ENCODE measurements around the gene MEF2A.

Gene MEF2A

GRCh38 chr15:99564221-99565048, 1.3 kb upstream of the MEF2A start:
- peak; percentile 84 to 90 for DNase-seq

- DNase-seq, result no peak
Observed at GRCh38 chr15:99565049-99565298, 810 bp upstream of the MEF2A start.

GRCh38 chr15:99566157-99566897, 543 bp downstream of the MEF2A start:
- DNase-seq, result peak; percentile 45 to 58

GRCh38 chr15:99568625-99569352, 3.0 kb downstream of the MEF2A start:
- peak; percentile 16 to 22 for DNase-seq

- DNase-seq, result no peak
Observed at GRCh38 chr15:99571299-99571698, 5.5 kb downstream of the MEF2A start.

- DNase-seq, result no peak
Observed at GRCh38 chr15:99574048-99574447, 8.3 kb downstream of the MEF2A start.

GRCh38 chr15:99574502-99574901, 8.7 kb downstream of the MEF2A start:
- no peak for DNase-seq

- no peak for DNase-seq
Observed at GRCh38 chr15:99578809-99579208, 13.0 kb downstream of the MEF2A start.

GRCh38 chr15:99580076-99580475, 14.3 kb downstream of the MEF2A start:
- DNase-seq, result no peak

- DNase-seq, result no peak
Observed at GRCh38 chr15:99582508-99582960, 16.8 kb downstream of the MEF2A start.

- no peak for DNase-seq
Observed at GRCh38 chr15:99584081-99584600, 18.4 kb downstream of the MEF2A start.

- DNase-seq, result no peak
Observed at GRCh38 chr15:99586121-99586520, 20.3 kb downstream of the MEF2A start.

- DNase-seq, result no peak
Observed at GRCh38 chr15:99589801-99590200, 24.0 kb downstream of the MEF2A start.

GRCh38 chr15:99590913-99591646, 25.3 kb downstream of the MEF2A start:
- DNase-seq, result no peak

GRCh38 chr15:99592145-99592791, 26.5 kb downstream of the MEF2A start:
- peak in 1 of 2 donors; percentile 50 for DNase-seq

GRCh38 chr15:99593070-99593469, 27.3 kb downstream of the MEF2A start:
- peak; percentile 32 to 33 for DNase-seq

GRCh38 chr15:99594916-99595315, 29.1 kb downstream of the MEF2A start:
- DNase-seq, result no peak

- no peak for DNase-seq
Observed at GRCh38 chr15:99598296-99598695, 32.5 kb downstream of the MEF2A start.

GRCh38 chr15:99603828-99604227, 38.0 kb downstream of the MEF2A start:
- DNase-seq, result no peak

GRCh38 chr15:99604865-99605264, 39.1 kb downstream of the MEF2A start:
- no peak for DNase-seq

GRCh38 chr15:99605490-99605931, 39.7 kb downstream of the MEF2A start:
- no peak for DNase-seq

GRCh38 chr15:99605990-99606389, 40.2 kb downstream of the MEF2A start:
- DNase-seq, result no peak

Data from inflammatory macrophage (primary cell).